Subcutaneous adipose tissue (tissue), 4 donors: Measurements from ENCODE around the gene CIB2. TPM values are rescaled to one million over a fixed set of nuclear protein-coding genes. Genes with fewer than 3 reads are reported as not detected.

Source experiments
- total RNA-seq, 4 donors: library from RNA; depleted of rRNA; stranded (reverse); fragments of >200 nt; gene quantifications; one replicate each; pipeline ENCODE4 v1.1.0, GENCODE V29; 2016
- TF ChIP-seq, protein P1 (sequence below): fragments of 450-650 bp; IDR thresholded peaks from one replicate; pipeline ENCODE4 v1.5.1; 2016; ENCODE audit warnings: low read depth, mild to moderate bottlenecking, control low read depth, antibody characterized with exemption, moderate library complexity

CIB2 gene
- total RNA-seq, 4 donors from 2014 or later = 3.2 to 6.4 (median 5.9) TPM

DNA sequence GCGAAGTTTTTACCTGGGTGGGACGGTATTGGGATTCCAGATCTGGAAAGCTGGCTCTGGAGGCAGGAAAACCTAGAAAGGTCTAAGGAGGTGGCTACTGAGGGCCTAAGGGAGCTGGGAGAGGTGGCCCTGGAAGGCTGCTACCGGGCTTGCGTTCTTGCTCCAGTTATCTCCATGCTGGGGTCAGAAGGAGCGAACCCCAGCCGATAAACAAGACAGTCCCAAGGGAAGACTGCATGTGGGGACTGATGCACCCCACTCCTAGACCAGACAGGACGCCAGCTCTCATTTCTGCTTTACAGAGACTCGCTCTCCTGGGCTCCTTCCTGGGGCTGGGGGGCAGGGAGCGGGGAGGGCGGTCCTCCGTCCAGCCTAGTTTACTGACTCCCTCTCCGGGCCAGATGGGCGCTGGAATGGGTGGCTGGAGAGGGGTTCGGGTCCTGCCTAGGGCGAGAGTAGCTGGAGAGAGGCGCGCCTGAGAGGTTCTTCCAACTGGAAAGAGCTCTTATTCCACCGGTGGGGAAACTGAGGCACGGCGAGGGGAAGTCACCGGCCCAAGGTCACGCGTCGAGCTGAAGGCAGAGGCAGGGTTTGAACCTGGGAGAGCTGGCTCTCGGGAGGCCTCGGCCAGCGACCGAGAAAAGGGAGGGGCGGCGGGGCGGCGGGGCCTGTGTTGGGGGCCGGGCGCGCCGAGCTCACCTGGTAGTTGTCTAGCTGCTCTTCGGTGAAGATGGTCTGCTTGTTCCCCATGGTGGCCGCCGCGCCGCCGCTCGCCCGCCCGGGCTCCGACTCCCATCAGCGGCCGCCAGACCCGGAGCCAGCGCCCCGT lies 565 bp downstream of the CIB2 start:
- TF ChIP-seq, protein P1, sequence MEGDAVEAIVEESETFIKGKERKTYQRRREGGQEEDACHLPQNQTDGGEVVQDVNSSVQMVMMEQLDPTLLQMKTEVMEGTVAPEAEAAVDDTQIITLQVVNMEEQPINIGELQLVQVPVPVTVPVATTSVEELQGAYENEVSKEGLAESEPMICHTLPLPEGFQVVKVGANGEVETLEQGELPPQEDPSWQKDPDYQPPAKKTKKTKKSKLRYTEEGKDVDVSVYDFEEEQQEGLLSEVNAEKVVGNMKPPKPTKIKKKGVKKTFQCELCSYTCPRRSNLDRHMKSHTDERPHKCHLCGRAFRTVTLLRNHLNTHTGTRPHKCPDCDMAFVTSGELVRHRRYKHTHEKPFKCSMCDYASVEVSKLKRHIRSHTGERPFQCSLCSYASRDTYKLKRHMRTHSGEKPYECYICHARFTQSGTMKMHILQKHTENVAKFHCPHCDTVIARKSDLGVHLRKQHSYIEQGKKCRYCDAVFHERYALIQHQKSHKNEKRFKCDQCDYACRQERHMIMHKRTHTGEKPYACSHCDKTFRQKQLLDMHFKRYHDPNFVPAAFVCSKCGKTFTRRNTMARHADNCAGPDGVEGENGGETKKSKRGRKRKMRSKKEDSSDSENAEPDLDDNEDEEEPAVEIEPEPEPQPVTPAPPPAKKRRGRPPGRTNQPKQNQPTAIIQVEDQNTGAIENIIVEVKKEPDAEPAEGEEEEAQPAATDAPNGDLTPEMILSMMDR = no peak

DNA sequence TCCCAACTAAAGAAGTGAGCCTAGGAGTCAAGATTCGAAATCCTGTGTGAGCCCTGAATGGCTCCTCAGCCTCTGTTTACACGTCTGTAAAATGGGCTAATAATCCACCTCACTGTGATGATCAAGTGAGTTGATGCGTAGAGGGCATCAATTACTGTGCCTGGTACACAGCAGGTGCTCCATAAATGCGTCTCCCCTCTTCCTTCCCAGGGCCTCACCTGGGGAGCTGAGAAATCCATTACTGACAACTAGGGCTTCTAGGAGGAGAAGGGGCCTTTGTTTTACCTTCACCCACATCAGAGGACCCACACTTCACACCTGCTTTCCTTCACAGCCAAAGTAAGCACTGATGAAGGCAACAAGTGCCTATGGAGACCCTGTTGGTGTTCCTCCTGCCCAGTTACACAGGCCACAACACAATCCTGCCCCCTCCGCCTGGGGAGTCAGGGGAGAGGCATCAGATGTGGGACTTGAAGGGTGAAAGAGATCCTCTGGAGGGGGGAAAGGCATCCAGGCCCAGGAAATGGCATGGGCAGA lies 1.4 kb downstream of the CIB2 start:
- TF ChIP-seq, protein P1 = no peak

DNA sequence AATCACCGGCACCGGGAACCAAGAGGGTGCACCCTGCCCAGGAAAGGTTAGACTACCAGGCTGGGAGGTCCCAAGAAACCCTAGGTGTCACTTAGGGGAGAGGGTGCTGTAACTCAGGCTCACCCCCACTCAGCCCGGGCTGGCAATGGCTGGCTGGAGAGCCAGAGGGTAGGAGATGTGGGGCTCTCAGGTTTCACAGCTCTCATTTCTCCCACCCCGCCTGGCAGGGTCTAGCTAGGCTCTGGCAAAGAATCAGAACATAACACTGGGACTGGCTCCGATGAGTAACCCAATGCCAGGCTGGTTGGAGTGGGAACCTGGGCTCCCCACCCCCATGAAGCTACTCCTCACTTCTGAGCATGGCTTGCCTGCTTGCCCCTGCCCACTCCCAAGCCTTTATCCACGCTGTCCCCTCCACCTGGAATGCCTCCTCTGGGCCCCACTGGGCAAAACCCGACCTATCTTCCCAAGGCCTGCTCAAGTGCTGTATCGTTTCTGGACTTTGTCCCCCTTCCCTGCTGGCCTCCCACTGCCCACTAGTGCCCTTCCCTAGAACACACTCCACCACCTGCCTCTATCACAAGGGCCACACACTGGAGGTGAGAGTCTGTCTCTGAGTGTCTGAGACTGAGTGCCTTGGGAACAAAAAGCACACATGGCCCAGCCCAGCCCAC lies 2.0 kb downstream of the CIB2 start:
- TF ChIP-seq, protein P1 = no peak

DNA sequence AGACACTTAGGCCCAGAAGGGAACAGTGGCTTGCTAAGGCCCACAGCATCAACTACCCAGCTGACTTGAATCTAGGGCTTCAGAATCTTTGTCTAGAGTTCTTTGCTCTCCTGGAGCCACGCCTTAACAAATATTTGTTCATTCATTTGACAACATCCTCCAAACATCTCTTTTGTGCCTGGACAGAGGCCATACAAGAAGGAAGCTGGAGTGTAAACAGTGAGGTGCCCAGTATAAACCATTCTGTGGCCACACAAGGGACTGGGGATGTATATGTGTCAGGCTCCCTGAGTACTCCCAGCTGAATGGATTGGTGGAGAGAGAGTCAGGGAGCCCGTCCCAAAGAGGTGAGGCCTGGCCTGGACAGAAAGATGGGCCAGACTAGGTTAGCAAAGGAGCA lies 3.4 kb downstream of the CIB2 start:
- TF ChIP-seq, protein P1 = no peak

DNA sequence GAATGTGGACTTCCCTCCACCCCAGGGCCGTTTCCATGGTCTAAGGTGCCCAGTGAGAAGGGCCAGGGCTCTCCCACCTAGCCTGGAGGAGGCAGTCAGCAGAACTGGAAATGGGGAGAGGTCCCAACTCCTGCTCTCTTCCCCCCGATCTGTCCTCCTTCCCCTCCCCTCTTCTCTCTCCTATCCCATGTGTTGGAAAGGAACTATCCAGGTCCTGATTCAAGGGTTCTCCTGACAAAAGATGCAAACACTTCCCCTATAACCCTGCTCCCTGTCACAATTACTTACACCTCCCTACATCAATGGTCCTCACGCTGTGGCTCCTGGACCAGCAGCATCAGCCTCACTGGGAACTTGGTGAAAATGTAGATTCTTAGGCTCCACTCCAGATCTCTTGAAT lies 6.0 kb downstream of the CIB2 start:
- TF ChIP-seq, protein P1 = no peak

DNA sequence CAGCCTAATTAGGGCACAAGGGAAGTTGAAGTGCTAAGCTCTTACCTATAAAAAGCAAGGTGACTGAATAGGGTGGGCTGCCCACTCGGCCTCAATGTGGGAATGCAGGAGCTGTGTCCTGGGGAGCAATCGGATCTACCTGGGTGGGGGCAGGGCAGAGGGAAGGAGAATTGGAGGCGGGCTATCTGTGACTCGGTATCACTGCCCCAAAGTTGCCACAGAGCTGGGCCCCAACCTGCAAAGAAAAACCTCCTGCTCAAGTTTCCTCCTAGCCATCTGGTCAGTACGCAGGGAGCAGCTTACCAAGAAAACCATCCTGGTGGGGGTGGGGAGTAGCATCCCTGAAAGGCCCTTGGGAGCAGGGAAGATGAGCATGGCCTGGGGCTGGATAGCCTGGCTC lies 10.7 kb downstream of the CIB2 start:
- TF ChIP-seq, protein P1 = no peak

DNA sequence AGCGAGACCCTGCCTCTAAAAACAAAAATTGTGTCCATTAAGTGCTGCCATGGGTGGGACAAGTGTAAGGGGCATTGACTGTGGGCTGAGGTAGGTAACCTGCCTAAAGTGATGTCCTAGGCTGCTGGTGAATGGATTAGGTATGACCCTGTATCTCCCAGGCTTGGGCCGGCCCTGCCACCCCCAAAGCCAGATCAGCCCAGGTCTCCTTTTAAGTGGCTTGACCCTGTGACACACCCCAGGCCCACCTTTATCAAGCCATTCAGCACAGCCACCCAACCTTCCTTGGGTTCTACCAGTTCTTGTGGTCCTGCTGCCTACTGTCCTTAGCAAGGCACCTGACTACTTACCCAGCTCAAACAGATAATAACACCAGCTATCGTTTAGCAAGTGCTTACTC lies 18.7 kb downstream of the CIB2 start:
- TF ChIP-seq, protein P1 = no peak
